ENCODE results near the gene AK4.

AK4 gene

GRCh38 chr1:65175171-65176055 is 27.4 kb downstream of the AK4 start:
- in situ Hi-C loops (cut with HindIII; ENCODE audit: low sequenced_read_pairs): no loop called here

GRCh38 chr1:65176056-65176450 is 28.1 kb downstream of the AK4 start:
- in situ Hi-C loops (cut with HindIII; ENCODE audit: low sequenced_read_pairs): no loop called here

- in situ Hi-C loops (cut with HindIII; ENCODE audit: low sequenced_read_pairs): no loop called here
Measured at GRCh38 chr1:65176591-65176990, 28.6 kb downstream of the AK4 start.

- in situ Hi-C loops (cut with HindIII; ENCODE audit: low sequenced_read_pairs): no loop called here
Measured at GRCh38 chr1:65177457-65177856, 29.5 kb downstream of the AK4 start.

- in situ Hi-C loops (cut with HindIII; ENCODE audit: low sequenced_read_pairs): no loop called here
Measured at GRCh38 chr1:65178235-65178634, 30.2 kb downstream of the AK4 start.

- in situ Hi-C loops (cut with HindIII; ENCODE audit: low sequenced_read_pairs): no loop called here
Measured at GRCh38 chr1:65179148-65179547, 31.1 kb downstream of the AK4 start.

GRCh38 chr1:65180977-65181376 is 33.0 kb downstream of the AK4 start:
- in situ Hi-C loops (cut with HindIII; ENCODE audit: low sequenced_read_pairs): no loop called here

GRCh38 chr1:65182658-65183268 is 34.8 kb downstream of the AK4 start:
- in situ Hi-C loops (cut with HindIII; ENCODE audit: low sequenced_read_pairs): no loop called here

GRCh38 chr1:65189576-65190115 is 41.6 kb downstream of the AK4 start:
- in situ Hi-C loops (cut with HindIII; ENCODE audit: low sequenced_read_pairs): no loop called here

- in situ Hi-C loops (cut with HindIII; ENCODE audit: low sequenced_read_pairs): no loop called here
Measured at GRCh38 chr1:65190229-65190628, 42.2 kb downstream of the AK4 start.

GRCh38 chr1:65193129-65193695 is 45.2 kb downstream of the AK4 start:
- in situ Hi-C loops (cut with HindIII; ENCODE audit: low sequenced_read_pairs): no loop called here

- in situ Hi-C loops (cut with HindIII; ENCODE audit: low sequenced_read_pairs): no loop called here
Measured at GRCh38 chr1:65195495-65196417, 47.8 kb downstream of the AK4 start.

GRCh38 chr1:65196926-65197325 is 48.9 kb downstream of the AK4 start:
- in situ Hi-C loops (cut with HindIII; ENCODE audit: low sequenced_read_pairs): no loop called here

GRCh38 chr1:65197636-65198035 is 49.6 kb downstream of the AK4 start:
- in situ Hi-C loops (cut with HindIII; ENCODE audit: low sequenced_read_pairs): no loop called here

GRCh38 chr1:65198096-65198495 is 50.1 kb downstream of the AK4 start:
- in situ Hi-C loops (cut with HindIII; ENCODE audit: low sequenced_read_pairs): no loop called here

GRCh38 chr1:65200411-65200810 is 52.4 kb downstream of the AK4 start:
- in situ Hi-C loops (cut with HindIII; ENCODE audit: low sequenced_read_pairs): no loop called here

- in situ Hi-C loops (cut with HindIII; ENCODE audit: low sequenced_read_pairs): no loop called here
Measured at GRCh38 chr1:65206836-65207235, 58.8 kb downstream of the AK4 start.

- in situ Hi-C loops (cut with HindIII; ENCODE audit: low sequenced_read_pairs): no loop called here
Measured at GRCh38 chr1:65207317-65207716, 59.3 kb downstream of the AK4 start.

GRCh38 chr1:65208563-65208973 is 60.6 kb downstream of the AK4 start:
- in situ Hi-C loops (cut with HindIII; ENCODE audit: low sequenced_read_pairs): no loop called here

- in situ Hi-C loops (cut with HindIII; ENCODE audit: low sequenced_read_pairs): no loop called here
Measured at GRCh38 chr1:65209005-65209885, 61.2 kb downstream of the AK4 start.

All from endothelial cell of hepatic sinusoid (primary cell).